ENCODE data around the gene HIC1. TPM values are rescaled to one million over a fixed set of nuclear protein-coding genes. Genes with fewer than 3 reads are reported as not detected.

Gene HIC1
- total RNA-seq, 4 donors from 2014 or later = 2.1 to 14.1 (median 5.9) TPM

DNA sequence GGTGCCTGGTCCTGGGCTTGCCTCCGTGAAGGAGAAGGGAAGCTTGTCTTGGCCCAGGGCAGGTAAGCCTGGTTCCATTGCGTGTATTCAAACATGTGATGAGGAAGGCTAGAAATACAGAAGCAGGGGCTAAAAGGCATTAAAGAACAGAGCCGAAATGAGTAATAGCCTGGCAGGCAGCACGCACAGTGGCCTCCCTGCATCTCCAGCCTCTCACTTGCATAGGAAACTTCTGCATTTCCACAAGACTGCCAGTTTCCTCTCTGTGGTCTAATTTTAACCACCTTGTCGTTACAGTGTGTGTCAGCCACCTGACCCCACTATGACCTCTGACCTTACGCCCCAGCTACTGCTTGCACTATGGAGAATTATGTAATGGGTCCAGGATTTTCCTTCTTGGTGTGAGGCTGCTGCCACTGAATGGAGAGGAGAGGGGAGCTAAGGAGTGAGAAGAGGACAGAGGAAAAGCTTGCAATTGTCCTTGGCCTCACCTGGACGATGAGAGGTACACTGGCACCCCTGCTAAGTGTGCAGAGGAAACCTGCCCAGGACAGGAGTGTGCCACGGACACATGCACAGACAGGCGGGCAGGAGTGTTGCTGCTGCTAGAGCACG, 32.8 kb downstream of the HIC1 start:
- no peak for TF ChIP-seq POLR2A (IDR thresholded peaks at IDR 0.05)
- TF ChIP-seq, protein P1, sequence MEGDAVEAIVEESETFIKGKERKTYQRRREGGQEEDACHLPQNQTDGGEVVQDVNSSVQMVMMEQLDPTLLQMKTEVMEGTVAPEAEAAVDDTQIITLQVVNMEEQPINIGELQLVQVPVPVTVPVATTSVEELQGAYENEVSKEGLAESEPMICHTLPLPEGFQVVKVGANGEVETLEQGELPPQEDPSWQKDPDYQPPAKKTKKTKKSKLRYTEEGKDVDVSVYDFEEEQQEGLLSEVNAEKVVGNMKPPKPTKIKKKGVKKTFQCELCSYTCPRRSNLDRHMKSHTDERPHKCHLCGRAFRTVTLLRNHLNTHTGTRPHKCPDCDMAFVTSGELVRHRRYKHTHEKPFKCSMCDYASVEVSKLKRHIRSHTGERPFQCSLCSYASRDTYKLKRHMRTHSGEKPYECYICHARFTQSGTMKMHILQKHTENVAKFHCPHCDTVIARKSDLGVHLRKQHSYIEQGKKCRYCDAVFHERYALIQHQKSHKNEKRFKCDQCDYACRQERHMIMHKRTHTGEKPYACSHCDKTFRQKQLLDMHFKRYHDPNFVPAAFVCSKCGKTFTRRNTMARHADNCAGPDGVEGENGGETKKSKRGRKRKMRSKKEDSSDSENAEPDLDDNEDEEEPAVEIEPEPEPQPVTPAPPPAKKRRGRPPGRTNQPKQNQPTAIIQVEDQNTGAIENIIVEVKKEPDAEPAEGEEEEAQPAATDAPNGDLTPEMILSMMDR (IDR thresholded peaks at IDR 0.05) = no peak
- H3K27ac ChIP-seq = peak overlapping the region in 3 of 4 donors; percentile 84 to 90 (median 86)
- no peaks in the 10 kb centered on the region for H3K9me3 ChIP-seq
- no peak overlapping the region for H3K4me3 ChIP-seq
- intact Hi-C loops (cut with DNase I) = no loop called here
- DNase-seq = no peak
- H3K36me3 ChIP-seq = peaks cover 0 to 23% (median 0%) of the 10 kb centered on the region in 3 donors
- H3K27me3 ChIP-seq = no peaks in the 10 kb centered on the region
- WGBS, 2 donors = 57 to 66% methylated on average over 8 of the region's 10 CpGs
- H3K4me1 ChIP-seq = peaks cover 49 to 89% (median 62%) of the 10 kb centered on the region in 3 donors

DNA sequence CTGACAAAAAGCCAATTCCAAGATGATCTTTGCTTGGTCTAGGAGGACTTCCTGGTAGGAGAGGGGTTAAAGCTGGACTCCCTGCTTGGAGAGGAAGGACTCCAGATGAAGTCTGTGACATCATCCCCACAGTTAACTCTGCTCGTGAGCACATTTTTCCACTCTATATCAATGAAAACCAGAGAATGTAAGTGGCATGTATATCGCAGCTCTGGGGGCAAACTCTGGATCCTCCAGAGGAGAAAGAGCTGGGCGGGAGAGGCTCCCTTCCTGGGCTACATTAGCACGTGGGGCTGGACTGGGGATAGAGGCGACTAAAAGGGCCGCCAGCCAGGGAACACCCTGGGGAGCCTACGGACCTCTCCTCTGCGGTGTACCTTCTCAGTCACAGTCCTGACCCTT, 34.1 kb downstream of the HIC1 start:
- no peak for DNase-seq
- peak overlapping the region; percentile 63 to 90 (median 85) for H3K27ac ChIP-seq

DNA sequence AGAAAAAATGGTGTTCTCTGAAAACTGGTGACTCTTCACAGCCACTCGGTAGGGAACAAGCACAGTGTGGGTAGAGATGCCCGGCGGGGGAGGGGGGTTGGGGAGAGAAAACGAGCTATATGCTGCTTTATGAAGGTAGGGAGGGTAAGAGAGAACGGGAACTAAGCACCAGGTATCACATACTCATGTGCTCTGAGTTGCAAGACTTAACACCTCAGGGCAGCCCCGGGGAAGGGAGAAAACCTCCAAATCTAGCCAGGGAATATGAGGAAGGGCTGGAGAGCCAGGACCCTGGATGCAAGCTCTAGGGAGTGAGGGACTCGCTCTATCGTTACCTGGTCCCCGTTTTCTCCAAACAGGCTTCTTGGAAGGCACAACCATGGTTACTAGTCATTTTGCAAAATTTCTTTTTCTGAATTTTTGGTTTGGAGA, 35.3 kb downstream of the HIC1 start:
- peaks cover 0 to 11% (median 0%) of the 10 kb centered on the region in 3 donors for H3K36me3 ChIP-seq
- H3K9me3 ChIP-seq = no peaks in the 10 kb centered on the region
- DNase-seq = no peak
- peaks cover 35 to 89% (median 47%) of the 10 kb centered on the region in 3 donors for H3K4me1 ChIP-seq
- TF ChIP-seq POLR2A (IDR thresholded peaks at IDR 0.05) = no peak
- TF ChIP-seq, protein P1 (IDR thresholded peaks at IDR 0.05) = no peak
- intact Hi-C loops (cut with DNase I) = loop anchor here (10.0 kb wide), 1 partner anchor 155 kb away; no protein-coding TSS in a partner anchor
- peak overlapping the region in 3 of 4 donors; percentile 84 to 90 (median 86) for H3K27ac ChIP-seq
- H3K27me3 ChIP-seq = no peaks in the 10 kb centered on the region
- H3K4me3 ChIP-seq = peak overlapping the region in 1 of 4 donors; percentile 51
- 53 to 77% methylated on average over 9 of the region's 9 CpGs for WGBS, 2 donors

More for the DNA sequence above, 34.1 kb downstream of the HIC1 start:
- 44 to 45% methylated on average over 8 of the region's 8 CpGs for WGBS, 2 donors
- H3K9me3 ChIP-seq = no peaks in the 10 kb centered on the region
- H3K27me3 ChIP-seq = no peaks in the 10 kb centered on the region
- peaks cover 0 to 13% (median 0%) of the 10 kb centered on the region in 3 donors for H3K36me3 ChIP-seq
- intact Hi-C loops (cut with DNase I) = no loop called here
- peak overlapping the region in 3 of 4 donors; percentile 28 to 51 (median 35) for H3K4me3 ChIP-seq
- peaks cover 42 to 89% (median 51%) of the 10 kb centered on the region in 3 donors for H3K4me1 ChIP-seq
- no peak for TF ChIP-seq POLR2A (IDR thresholded peaks at IDR 0.05)
- TF ChIP-seq, protein P1 (IDR thresholded peaks at IDR 0.05) = no peak

DNA sequence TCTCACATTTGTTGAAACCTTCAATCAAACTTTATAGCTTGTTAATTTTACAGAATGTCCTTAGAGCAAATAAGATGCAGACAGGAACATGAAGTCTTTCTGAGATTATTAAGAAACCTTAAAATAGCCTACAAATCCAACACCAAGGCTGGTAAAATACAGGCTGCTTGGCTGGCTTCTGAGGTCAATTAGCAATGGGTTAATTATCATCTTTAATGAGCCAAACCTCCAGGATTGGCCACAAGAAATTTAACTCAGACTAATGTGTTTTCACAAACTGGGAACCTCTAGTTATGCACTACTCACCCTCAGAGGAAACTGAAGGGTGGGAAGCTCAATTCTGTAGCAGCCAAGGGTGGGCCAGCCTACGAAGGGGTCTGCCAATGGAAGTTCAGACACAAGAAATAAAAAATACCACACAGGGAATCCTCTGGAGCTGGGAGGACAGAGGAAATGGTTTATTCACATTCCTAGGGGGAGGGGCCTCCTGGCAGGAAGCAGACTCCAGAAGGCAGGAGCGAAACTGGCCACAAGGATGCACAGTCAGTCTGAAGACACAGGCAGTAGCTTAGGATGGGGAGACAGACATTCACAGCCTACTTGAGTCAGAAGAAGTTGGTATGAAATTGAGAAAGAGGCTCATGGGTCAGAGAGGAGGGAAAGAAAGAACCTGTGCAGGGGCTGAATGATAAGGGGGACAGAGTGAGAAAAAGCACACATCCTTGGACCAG, 36.1 kb downstream of the HIC1 start:
- no peak for DNase-seq
- intact Hi-C loops (cut with DNase I) = loop anchor here (10.0 kb wide), 1 partner anchor 154 kb away; no protein-coding TSS in a partner anchor
- TF ChIP-seq, protein P1 (IDR thresholded peaks at IDR 0.05) = peak in 2 of 6 experiments; percentile 13 to 32
- no peak for TF ChIP-seq POLR2A (IDR thresholded peaks at IDR 0.05)
- peak overlapping the region; percentile 2 to 90 (median 85) for H3K27ac ChIP-seq
- peaks cover 0 to 4% (median 0%) of the 10 kb centered on the region in 3 donors for H3K36me3 ChIP-seq
- peaks cover 33 to 88% (median 42%) of the 10 kb centered on the region in 3 donors for H3K4me1 ChIP-seq
- H3K9me3 ChIP-seq = no peaks in the 10 kb centered on the region
- 52 to 77% methylated on average over 2 of the region's 2 CpGs for WGBS, 2 donors
- H3K4me3 ChIP-seq = no peak overlapping the region
- no peaks in the 10 kb centered on the region for H3K27me3 ChIP-seq

DNA sequence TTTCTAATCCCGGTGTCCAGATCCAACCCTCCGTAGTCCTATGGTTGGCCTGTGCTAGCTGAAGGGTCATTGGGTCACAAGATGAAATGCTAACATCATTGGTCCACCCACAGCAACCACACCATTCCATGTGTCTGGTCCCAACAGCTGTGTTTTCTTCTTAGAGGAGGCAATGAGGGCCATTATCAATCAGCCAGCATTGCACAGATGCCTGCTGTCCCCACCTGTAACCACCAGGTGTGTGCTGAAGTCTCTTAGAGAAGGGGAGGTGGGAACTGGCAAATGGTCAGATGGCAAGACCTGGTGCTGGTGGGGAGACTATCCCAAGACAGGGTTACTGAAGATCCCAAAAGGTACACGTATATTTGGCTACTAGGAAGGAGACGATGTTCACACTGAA, 37.4 kb downstream of the HIC1 start:
- H3K4me1 ChIP-seq = peaks cover 28 to 75% (median 39%) of the 10 kb centered on the region in 3 donors
- intact Hi-C loops (cut with DNase I) = loop anchor here (10.0 kb wide), 1 partner anchor 153 kb away; no protein-coding TSS in a partner anchor
- no peaks in the 10 kb centered on the region for H3K27me3 ChIP-seq
- WGBS, 2 donors = 83 to 92% methylated on average over 2 to 4 of the region's 4 CpGs
- no peaks in the 10 kb centered on the region for H3K36me3 ChIP-seq
- no peak for DNase-seq
- H3K9me3 ChIP-seq = no peaks in the 10 kb centered on the region
- H3K4me3 ChIP-seq = no peak overlapping the region
- no peak for TF ChIP-seq POLR2A (IDR thresholded peaks at IDR 0.05)
- TF ChIP-seq, protein P1 (IDR thresholded peaks at IDR 0.05) = no peak
- peak overlapping the region in 1 of 4 donors; percentile 8 for H3K27ac ChIP-seq
